Astrocyte of the cerebellum (primary cell): ENCODE measurements around the gene ATP8A1.

Experiments
- DNase-seq: peaks from one replicate; pipeline ENCODE4 v3.0.0-alpha.2; 2011; ENCODE audit warnings: low read depth
- H3K4me3 ChIP-seq: 2 replicates; pipeline ENCODE4 v1.5.1; 2011; ENCODE audit warnings: mild to moderate bottlenecking, low read depth, low read length, moderate library complexity
- in situ Hi-C: cut with HindIII; loops from 2 replicates; pipeline ENCODE4 v1.10.0; 2017; ENCODE audit warnings: low sequenced_read_pairs
- TF ChIP-seq, protein P1 (sequence below): IDR thresholded peaks from 2 replicates; pipeline ENCODE4 v1.5.1; 2012; ENCODE audit warnings: low read length, low read depth, moderate library complexity, mild to moderate bottlenecking; ENCODE audit errors: missing control alignments

ATP8A1 gene

DNA sequence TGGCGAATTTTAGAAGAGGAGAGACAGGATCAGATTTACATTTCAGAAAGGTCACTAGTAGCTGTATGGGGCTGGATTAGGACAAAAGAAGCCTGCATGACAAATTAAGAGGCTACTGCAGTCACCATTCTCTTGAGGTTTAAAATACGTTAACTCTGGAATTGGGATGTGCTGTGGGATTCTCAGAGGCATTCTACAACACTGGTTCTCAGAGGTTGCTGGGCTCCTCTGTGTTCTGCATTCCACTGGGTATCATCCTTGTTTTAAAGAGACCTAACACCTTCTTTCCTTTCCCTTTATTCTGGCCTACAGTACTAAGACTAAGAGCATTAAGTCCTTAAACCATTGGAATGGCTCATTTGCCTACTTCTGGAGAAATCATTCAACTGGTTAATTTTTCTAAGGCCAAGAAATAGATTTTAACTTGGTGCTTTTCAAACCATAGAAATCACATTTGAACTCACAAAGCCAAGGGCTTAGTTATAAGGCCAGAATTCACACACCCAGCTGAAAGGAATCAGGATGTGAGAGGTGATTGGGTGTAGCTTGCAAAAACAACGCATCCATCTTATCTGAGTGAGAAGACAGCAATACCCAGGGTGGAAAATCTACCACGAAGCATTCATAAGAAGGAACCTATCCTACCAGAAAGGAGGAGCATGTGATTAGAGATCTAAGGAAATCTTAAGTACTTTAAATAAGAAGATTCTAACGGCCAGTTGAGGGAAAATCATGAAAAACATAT lies 143.0 kb downstream of the ATP8A1 start:
- in situ Hi-C loops, result no loop called here
- no peak for DNase-seq
- TF ChIP-seq, protein P1, sequence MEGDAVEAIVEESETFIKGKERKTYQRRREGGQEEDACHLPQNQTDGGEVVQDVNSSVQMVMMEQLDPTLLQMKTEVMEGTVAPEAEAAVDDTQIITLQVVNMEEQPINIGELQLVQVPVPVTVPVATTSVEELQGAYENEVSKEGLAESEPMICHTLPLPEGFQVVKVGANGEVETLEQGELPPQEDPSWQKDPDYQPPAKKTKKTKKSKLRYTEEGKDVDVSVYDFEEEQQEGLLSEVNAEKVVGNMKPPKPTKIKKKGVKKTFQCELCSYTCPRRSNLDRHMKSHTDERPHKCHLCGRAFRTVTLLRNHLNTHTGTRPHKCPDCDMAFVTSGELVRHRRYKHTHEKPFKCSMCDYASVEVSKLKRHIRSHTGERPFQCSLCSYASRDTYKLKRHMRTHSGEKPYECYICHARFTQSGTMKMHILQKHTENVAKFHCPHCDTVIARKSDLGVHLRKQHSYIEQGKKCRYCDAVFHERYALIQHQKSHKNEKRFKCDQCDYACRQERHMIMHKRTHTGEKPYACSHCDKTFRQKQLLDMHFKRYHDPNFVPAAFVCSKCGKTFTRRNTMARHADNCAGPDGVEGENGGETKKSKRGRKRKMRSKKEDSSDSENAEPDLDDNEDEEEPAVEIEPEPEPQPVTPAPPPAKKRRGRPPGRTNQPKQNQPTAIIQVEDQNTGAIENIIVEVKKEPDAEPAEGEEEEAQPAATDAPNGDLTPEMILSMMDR, result no peak
- no peak overlapping the region for H3K4me3 ChIP-seq

DNA sequence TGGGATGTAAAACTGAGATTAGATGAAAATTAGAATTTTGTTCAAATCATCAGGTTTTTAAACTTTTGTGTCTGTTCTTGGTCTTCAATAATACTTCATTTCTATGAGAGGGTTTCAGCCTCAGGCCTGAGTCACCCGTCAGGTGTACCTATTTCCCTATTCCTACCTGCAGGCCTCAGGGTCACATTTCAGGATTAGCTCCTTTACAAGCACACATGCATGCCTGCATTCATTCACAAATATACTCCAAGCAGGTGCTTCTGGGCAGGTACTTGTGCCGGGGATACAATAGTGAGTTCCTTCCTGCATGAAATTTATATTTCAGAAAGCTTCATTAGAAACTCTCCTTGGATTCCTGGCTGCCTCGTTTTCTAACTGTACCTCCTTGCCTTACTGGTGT lies 144.7 kb downstream of the ATP8A1 start:
- H3K4me3 ChIP-seq, result no peak overlapping the region
- TF ChIP-seq, protein P1, result no peak
- in situ Hi-C loops, result no loop called here
- no peak for DNase-seq

- in situ Hi-C loops, result no loop called here
- no peak overlapping the region for H3K4me3 ChIP-seq
- DNase-seq, result no peak
- TF ChIP-seq, protein P1, result no peak
Measured at GRCh38 chr4:42510225-42510624, 146.7 kb downstream of the ATP8A1 start.

- TF ChIP-seq, protein P1, result no peak
- in situ Hi-C loops, result loop anchor here (5.0 kb wide), 1 partner anchor 60 kb away; no protein-coding TSS in a partner anchor
- H3K4me3 ChIP-seq, result no peak overlapping the region
- no peak for DNase-seq
Measured at GRCh38 chr4:42501624-42502401, 155.1 kb downstream of the ATP8A1 start.

GRCh38 chr4:42498040-42498439 lies 158.9 kb downstream of the ATP8A1 start:
- no peak overlapping the region for H3K4me3 ChIP-seq
- in situ Hi-C loops, result no loop called here
- DNase-seq, result no peak
- TF ChIP-seq, protein P1, result no peak

GRCh38 chr4:42497142-42497910 lies 159.6 kb downstream of the ATP8A1 start:
- no peak for DNase-seq
- in situ Hi-C loops, result no loop called here
- TF ChIP-seq, protein P1, result no peak
- H3K4me3 ChIP-seq, result no peak overlapping the region
